ENCODE data around the gene MACROD2.

Gene MACROD2

GRCh38 chr20:15512916-15513315, 1517.6 kb downstream of the MACROD2 start:
- TF ChIP-seq POLR2AphosphoS5 (IDR thresholded peaks at IDR 0.05; ENCODE audit: low read depth, low read length) = no peak
- TF ChIP-seq FOXP2 (optimal IDR thresholded peaks at IDR 0.05; ENCODE audit: borderline replicate concordance, extremely low read depth, extremely low read length, insufficient read depth) = no peak
- no peak for TF ChIP-seq REST (IDR thresholded peaks at IDR 0.05; ENCODE audit: insufficient read depth in 1 of 2, low read depth in 2 of 2, low read length in 2 of 2)
- TF ChIP-seq TAF1 (IDR thresholded peaks at IDR 0.05; ENCODE audit: borderline replicate concordance, insufficient read depth, low read length) = no peak
- no peak for TF ChIP-seq SIN3A (IDR thresholded peaks at IDR 0.05; ENCODE audit: borderline replicate concordance, insufficient read depth, low read length)

GRCh38 chr20:15515691-15516090, 1520.4 kb downstream of the MACROD2 start:
- TF ChIP-seq POLR2AphosphoS5 (IDR thresholded peaks at IDR 0.05; ENCODE audit: low read depth, low read length) = no peak

- TF ChIP-seq SIN3A (IDR thresholded peaks at IDR 0.05; ENCODE audit: borderline replicate concordance, insufficient read depth, low read length) = no peak
- no peak for TF ChIP-seq POLR2AphosphoS5 (IDR thresholded peaks at IDR 0.05; ENCODE audit: low read depth, low read length)
- TF ChIP-seq FOXP2 (optimal IDR thresholded peaks at IDR 0.05; ENCODE audit: borderline replicate concordance, extremely low read depth, extremely low read length, insufficient read depth) = no peak
- no peak for TF ChIP-seq REST (IDR thresholded peaks at IDR 0.05; ENCODE audit: insufficient read depth in 1 of 2, low read depth in 2 of 2, low read length in 2 of 2)
- TF ChIP-seq TAF1 (IDR thresholded peaks at IDR 0.05; ENCODE audit: borderline replicate concordance, insufficient read depth, low read length) = no peak
Measured at GRCh38 chr20:15520930-15521524, 1525.7 kb downstream of the MACROD2 start.

- TF ChIP-seq SIN3A (IDR thresholded peaks at IDR 0.05; ENCODE audit: borderline replicate concordance, insufficient read depth, low read length) = no peak
- no peak for TF ChIP-seq FOXP2 (optimal IDR thresholded peaks at IDR 0.05; ENCODE audit: borderline replicate concordance, extremely low read depth, extremely low read length, insufficient read depth)
- TF ChIP-seq TAF1 (IDR thresholded peaks at IDR 0.05; ENCODE audit: borderline replicate concordance, insufficient read depth, low read length) = no peak
- TF ChIP-seq POLR2AphosphoS5 (IDR thresholded peaks at IDR 0.05; ENCODE audit: low read depth, low read length) = no peak
- TF ChIP-seq REST (IDR thresholded peaks at IDR 0.05; ENCODE audit: insufficient read depth in 1 of 2, low read depth in 2 of 2, low read length in 2 of 2) = no peak
Measured at GRCh38 chr20:15523400-15523799, 1528.1 kb downstream of the MACROD2 start.

- no peak for TF ChIP-seq FOXP2 (optimal IDR thresholded peaks at IDR 0.05; ENCODE audit: borderline replicate concordance, extremely low read depth, extremely low read length, insufficient read depth)
- TF ChIP-seq REST (IDR thresholded peaks at IDR 0.05; ENCODE audit: insufficient read depth in 1 of 2, low read depth in 2 of 2, low read length in 2 of 2) = no peak
- no peak for TF ChIP-seq POLR2AphosphoS5 (IDR thresholded peaks at IDR 0.05; ENCODE audit: low read depth, low read length)
- TF ChIP-seq SIN3A (IDR thresholded peaks at IDR 0.05; ENCODE audit: borderline replicate concordance, insufficient read depth, low read length) = no peak
- no peak for TF ChIP-seq TAF1 (IDR thresholded peaks at IDR 0.05; ENCODE audit: borderline replicate concordance, insufficient read depth, low read length)
Measured at GRCh38 chr20:15528391-15529111, 1533.2 kb downstream of the MACROD2 start.
